ENCODE measurements around the gene FATE1.

DNA sequence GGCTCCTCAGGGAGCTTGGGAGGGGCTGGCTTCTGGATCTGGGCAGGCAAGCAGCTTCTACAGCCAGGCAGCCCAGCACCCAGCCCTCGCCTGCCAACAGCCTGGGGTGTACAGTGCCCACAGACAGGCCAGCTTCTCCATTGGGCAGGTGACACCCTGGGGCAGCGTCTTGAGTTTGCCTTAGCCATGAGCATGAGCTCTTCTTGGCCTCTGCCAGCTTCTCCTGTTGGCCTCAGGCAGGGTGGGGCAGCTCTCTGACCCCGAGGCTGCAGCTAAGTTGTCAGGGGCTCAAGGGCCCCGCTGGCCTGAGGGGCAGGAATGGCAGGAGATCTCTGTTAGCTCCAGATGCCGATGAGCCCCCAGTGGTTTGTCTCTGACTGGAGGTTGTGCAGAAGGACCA is 10.9 kb downstream of the FATE1 start:
- TF ChIP-seq, protein P1, sequence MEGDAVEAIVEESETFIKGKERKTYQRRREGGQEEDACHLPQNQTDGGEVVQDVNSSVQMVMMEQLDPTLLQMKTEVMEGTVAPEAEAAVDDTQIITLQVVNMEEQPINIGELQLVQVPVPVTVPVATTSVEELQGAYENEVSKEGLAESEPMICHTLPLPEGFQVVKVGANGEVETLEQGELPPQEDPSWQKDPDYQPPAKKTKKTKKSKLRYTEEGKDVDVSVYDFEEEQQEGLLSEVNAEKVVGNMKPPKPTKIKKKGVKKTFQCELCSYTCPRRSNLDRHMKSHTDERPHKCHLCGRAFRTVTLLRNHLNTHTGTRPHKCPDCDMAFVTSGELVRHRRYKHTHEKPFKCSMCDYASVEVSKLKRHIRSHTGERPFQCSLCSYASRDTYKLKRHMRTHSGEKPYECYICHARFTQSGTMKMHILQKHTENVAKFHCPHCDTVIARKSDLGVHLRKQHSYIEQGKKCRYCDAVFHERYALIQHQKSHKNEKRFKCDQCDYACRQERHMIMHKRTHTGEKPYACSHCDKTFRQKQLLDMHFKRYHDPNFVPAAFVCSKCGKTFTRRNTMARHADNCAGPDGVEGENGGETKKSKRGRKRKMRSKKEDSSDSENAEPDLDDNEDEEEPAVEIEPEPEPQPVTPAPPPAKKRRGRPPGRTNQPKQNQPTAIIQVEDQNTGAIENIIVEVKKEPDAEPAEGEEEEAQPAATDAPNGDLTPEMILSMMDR (conservative IDR thresholded peaks at IDR 0.05; ENCODE audit: low read length) = no peak
- TF ChIP-seq EZH2phosphoT487 (IDR thresholded peaks at IDR 0.05; ENCODE audit: borderline replicate concordance) = no peak

Measured in Loucy (cell line).